WTC11 (cell line): Measurements from ENCODE around the gene ATP9B. TPM values are rescaled to one million over a fixed set of nuclear protein-coding genes. Genes with fewer than 3 reads are reported as not detected.

Experiments
- ATAC-seq: fragments of 200-7000 bp; cut with Tn5 transposase; 2 replicates; pipeline ENCODE4 v1.10.0; 2021; ENCODE audit warnings: mild to moderate bottlenecking, moderate library complexity
- CTCF ChIA-PET: fragments of 300-600 bp; sonication (Branson Sonifier 250); formaldehyde crosslinking; loops from one replicate; lab custom pipeline; 2021; ENCODE audit warnings: antibody characterized with exemption; lab: Charles Lee
- POLR2A ChIA-PET: fragments of 350-600 bp; sonication (Branson Sonifier 250); formaldehyde crosslinking; loops from one replicate; lab custom pipeline; 2021; ENCODE audit warnings: antibody characterized with exemption; lab: Charles Lee
- DNase-seq: peaks from one replicate; pipeline ENCODE4 v3.0.0; 2021; ENCODE audit warnings: low spot score
- H3K27ac Mint-ChIP-seq: 2 replicates; pipeline ENCODE4 v1.8.0; 2021; ENCODE audit warnings: mixed read lengths
- H3K27me3 Mint-ChIP-seq: 2 replicates; pipeline ENCODE4 v1.8.0; 2021; ENCODE audit warnings: low read depth, mild to moderate bottlenecking, moderate library complexity, mixed read lengths
- H3K36me3 Mint-ChIP-seq: 2 replicates; pipeline ENCODE4 v1.8.0; 2021; ENCODE audit warnings: mixed read lengths
- H3K4me1 Mint-ChIP-seq: 2 replicates; pipeline ENCODE4 v1.8.0; 2022; ENCODE audit warnings: mixed read lengths
- H3K4me3 Mint-ChIP-seq: 2 replicates; pipeline ENCODE4 v1.8.0; 2021; ENCODE audit warnings: mild to moderate bottlenecking, moderate library complexity, mixed read lengths
- H3K9me3 Mint-ChIP-seq: 2 replicates; pipeline ENCODE4 v1.8.0; 2021; ENCODE audit warnings: mixed read lengths
- ATF2 ChIP-seq: sonication (generic); formaldehyde crosslinking; IDR thresholded peaks from 2 replicates; pipeline ENCODE4 v1.8.1; 2022; ENCODE audit warnings: low read depth, missing genetic modification reagents, borderline replicate concordance
- CREM ChIP-seq: sonication (generic); formaldehyde crosslinking; IDR thresholded peaks from 2 replicates; pipeline ENCODE4 v1.8.1; 2022; ENCODE audit warnings: mild to moderate bottlenecking, missing genetic modification reagents, moderate library complexity
- ETV6 ChIP-seq: sonication (generic); formaldehyde crosslinking; IDR thresholded peaks from 2 replicates; pipeline ENCODE4 v1.8.1; 2022; ENCODE audit warnings: mild to moderate bottlenecking, missing genetic modification reagents
- FOXP1 ChIP-seq: sonication (generic); formaldehyde crosslinking; IDR thresholded peaks from 2 replicates; pipeline ENCODE4 v1.8.0; 2022; ENCODE audit warnings: missing genetic modification reagents, mild to moderate bottlenecking, moderate library complexity, borderline replicate concordance
- MYBL2 ChIP-seq: sonication (generic); formaldehyde crosslinking; IDR thresholded peaks from 2 replicates; pipeline ENCODE4 v1.8.1; 2023; ENCODE audit warnings: mild to moderate bottlenecking, moderate library complexity, missing genetic modification reagents
- PRRX2 ChIP-seq: fragments of 250-450 bp; sonication (Bioruptor Pico); IDR thresholded peaks from 2 replicates; pipeline ENCODE4 v1.8.0; 2021; ENCODE audit warnings: mild to moderate bottlenecking
- RORB ChIP-seq: fragments of 250-450 bp; sonication (Bioruptor Pico); IDR thresholded peaks from 2 replicates; pipeline ENCODE4 v1.9.0; 2021; ENCODE audit warnings: mild to moderate bottlenecking
- SMAD4 ChIP-seq: sonication (generic); formaldehyde crosslinking; IDR thresholded peaks from 2 replicates; pipeline ENCODE4 v1.8.0; 2022; ENCODE audit warnings: mild to moderate bottlenecking, missing genetic modification reagents
- SOX15 ChIP-seq: fragments of 250-450 bp; sonication (Bioruptor Pico); IDR thresholded peaks from 2 replicates; pipeline ENCODE4 v1.9.0; 2021; ENCODE audit warnings: mild to moderate bottlenecking
- TCF7 ChIP-seq: sonication (generic); formaldehyde crosslinking; IDR thresholded peaks from 2 replicates; pipeline ENCODE4 v1.8.0; 2022; ENCODE audit warnings: mild to moderate bottlenecking, low read depth, missing genetic modification reagents, moderate library complexity
- TP53 ChIP-seq: sonication (generic); formaldehyde crosslinking; IDR thresholded peaks from 2 replicates; pipeline ENCODE4 v1.8.1; 2023; ENCODE audit warnings: mild to moderate bottlenecking, missing genetic modification reagents
- USF1 ChIP-seq: sonication (generic); formaldehyde crosslinking; IDR thresholded peaks from 2 replicates; pipeline ENCODE4 v1.8.0; 2022; ENCODE audit warnings: mild to moderate bottlenecking, missing genetic modification reagents
- ZBTB21 ChIP-seq: sonication (generic); formaldehyde crosslinking; IDR thresholded peaks from 2 replicates; pipeline ENCODE4 v1.8.1; 2023; ENCODE audit warnings: mild to moderate bottlenecking, missing genetic modification reagents, borderline replicate concordance
- ZNF396 ChIP-seq: fragments of 250-450 bp; sonication (Bioruptor Pico); IDR thresholded peaks from 2 replicates; pipeline ENCODE4 v1.8.0; 2021; ENCODE audit warnings: mild to moderate bottlenecking, moderate library complexity, borderline replicate concordance
- ZNF416 ChIP-seq: fragments of 250-450 bp; sonication (Bioruptor Pico); IDR thresholded peaks from 2 replicates; pipeline ENCODE4 v1.9.0; 2021; ENCODE audit warnings: mild to moderate bottlenecking, inconsistent platforms
- ZNF423 ChIP-seq: fragments of 250-450 bp; sonication (Bioruptor Pico); IDR thresholded peaks from 2 replicates; pipeline ENCODE4 v2.1.2; 2022; ENCODE audit warnings: mild to moderate bottlenecking, moderate library complexity
- total RNA-seq: library from RNA; stranded (reverse); gene quantifications from 3 replicates; pipeline ENCODE4 v1.2.3, GENCODE V29; 2021
- TF ChIP-seq, protein P1 (sequence below): fragments of 250-450 bp; sonication (Bioruptor Pico); IDR thresholded peaks from 2 replicates; pipeline ENCODE4 v1.8.0; 2021; ENCODE audit warnings: mild to moderate bottlenecking
- TF ChIP-seq, protein P2 (sequence below): sonication (generic); formaldehyde crosslinking; conservative IDR thresholded peaks from 2 replicates; pipeline ENCODE4 v1.8.1; 2023; ENCODE audit warnings: mild to moderate bottlenecking, low read depth, missing genetic modification reagents, moderate library complexity
- TF ChIP-seq, protein P3 (sequence below): sonication (generic); formaldehyde crosslinking; IDR thresholded peaks from 2 replicates; pipeline ENCODE4 v1.8.0; 2022; ENCODE audit warnings: mild to moderate bottlenecking, missing genetic modification reagents
- TF ChIP-seq, protein P4 (sequence below): sonication (generic); formaldehyde crosslinking; IDR thresholded peaks from 2 replicates; pipeline ENCODE4 v1.8.0; 2023; ENCODE audit warnings: missing genetic modification reagents
- TF ChIP-seq, protein P5 (sequence below): sonication (generic); formaldehyde crosslinking; IDR thresholded peaks from 2 replicates; pipeline ENCODE4 v1.8.1; 2023; ENCODE audit warnings: mild to moderate bottlenecking, missing genetic modification reagents

Gene ATP9B
- total RNA-seq, 1 experiment from 2014 or later: 19.0 TPM

DNA sequence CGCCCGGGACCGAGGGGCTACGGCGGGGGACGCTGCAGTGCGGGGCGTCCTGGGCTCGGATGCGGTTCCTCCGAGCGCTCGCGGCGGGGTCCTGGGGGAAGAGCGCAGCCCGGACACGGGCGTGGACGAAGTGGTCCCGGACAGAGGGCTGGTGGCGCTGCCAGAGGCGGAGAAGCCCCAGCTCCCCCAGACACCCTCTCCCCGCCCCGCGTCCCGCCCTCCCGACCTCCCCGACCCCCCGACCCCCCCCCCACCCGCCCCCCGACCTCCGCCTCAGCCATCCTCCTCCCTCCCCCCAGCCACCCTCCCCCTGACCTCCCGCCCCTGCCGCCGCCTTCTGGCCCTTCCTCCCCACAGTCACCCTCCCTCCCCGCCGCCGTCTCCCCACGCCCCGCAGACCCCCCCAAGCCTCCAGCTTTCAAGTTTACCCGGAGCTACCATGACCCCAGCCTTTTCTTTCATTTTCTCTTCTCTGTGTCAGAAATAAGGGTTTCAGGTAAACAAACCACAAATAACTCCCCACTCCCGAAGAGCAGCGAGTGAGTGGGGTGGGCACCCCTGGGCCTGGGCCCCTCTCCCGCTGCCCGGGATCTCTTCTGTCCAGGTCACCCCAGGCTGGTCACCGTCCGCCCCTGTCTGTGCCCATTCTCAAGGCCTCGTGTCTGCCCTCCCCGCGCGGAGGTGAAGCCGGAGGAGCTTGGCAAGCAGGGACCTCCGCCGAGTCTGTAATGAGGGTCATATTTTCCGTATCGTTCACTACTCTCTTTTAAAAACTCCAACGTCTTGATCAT lies 331.6 kb downstream of the ATP9B start:
- no peaks in the 10 kb centered on the region for H3K9me3 Mint-ChIP-seq
- peak overlapping the region; percentile 49; the same call in 1 of the 2 replicates for H3K27ac Mint-ChIP-seq
- ATAC-seq (no peak), DNase-seq (no peak)
- TF ChIP-seq RORB (CRISPR knock-in tag): no peak
- H3K27me3 Mint-ChIP-seq: peaks cover 37% of the 10 kb centered on the region
- H3K36me3 Mint-ChIP-seq: no peaks in the 10 kb centered on the region
- ChIA-PET POLR2A (no interaction called here), CTCF (interaction anchor here (1.3 kb wide), 1 partner anchor 22 kb away, joined by 5 read pairs; no protein-coding TSS in a partner anchor)
- H3K4me1 Mint-ChIP-seq: peaks cover 39% of the 10 kb centered on the region
- peak overlapping the region; percentile 65 for H3K4me3 Mint-ChIP-seq

DNA sequence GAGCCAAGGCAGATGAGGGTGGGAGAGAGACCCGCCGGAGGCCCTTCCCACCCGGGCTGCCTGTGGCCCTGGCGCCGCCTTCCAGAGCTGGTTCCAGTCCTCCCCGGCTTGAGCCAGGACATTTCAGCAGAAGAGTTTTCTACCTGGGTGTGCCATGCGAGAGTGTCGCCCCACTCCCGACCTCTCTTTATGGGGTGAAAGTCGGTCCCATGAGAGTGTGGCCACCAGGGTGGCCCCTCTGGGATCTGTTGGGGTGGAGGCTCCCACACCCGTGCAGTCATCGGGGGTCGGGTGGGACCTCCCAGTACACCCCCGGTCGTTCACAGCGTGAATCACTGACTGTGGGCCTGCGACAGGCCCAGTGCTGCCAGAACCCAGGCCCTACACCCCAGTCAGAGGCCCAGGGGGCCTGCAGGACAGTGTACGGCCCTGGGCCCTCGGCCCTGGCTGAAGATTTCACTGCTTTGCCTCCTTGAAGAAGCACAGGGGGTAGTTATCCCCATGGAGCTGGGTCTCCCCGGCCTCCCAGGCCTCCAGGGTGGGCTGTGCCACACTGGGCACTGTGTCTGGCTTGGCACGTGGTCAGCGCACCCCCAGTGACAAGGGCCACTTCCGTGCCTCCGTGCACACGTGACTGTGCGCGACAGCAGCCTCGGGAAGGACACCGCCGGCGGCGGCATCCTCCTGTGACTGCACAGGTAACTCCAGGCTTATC lies 332.5 kb downstream of the ATP9B start:
- Mint-ChIP-seq H3K4me1 (peaks cover 46% of the 10 kb centered on the region), H3K9me3 (no peaks in the 10 kb centered on the region), H3K27me3 (peaks cover 30% of the 10 kb centered on the region), H3K27ac (no peak overlapping the region; the same call in 1 of the 2 replicates), H3K4me3 (peak overlapping the region; percentile 65), H3K36me3 (no peaks in the 10 kb centered on the region; the same call in 1 of the 2 replicates)
- ChIA-PET POLR2A (no interaction called here), CTCF (interaction anchor here (1.3 kb wide), 1 partner anchor 23 kb away, joined by 5 read pairs; no protein-coding TSS in a partner anchor)
- DNase-seq (no peak), ATAC-seq (no peak)
- no peak for TF ChIP-seq ZBTB21 (CRISPR knock-in tag)
- TF ChIP-seq CREM (CRISPR knock-in tag): no peak
- TF ChIP-seq, protein P1, sequence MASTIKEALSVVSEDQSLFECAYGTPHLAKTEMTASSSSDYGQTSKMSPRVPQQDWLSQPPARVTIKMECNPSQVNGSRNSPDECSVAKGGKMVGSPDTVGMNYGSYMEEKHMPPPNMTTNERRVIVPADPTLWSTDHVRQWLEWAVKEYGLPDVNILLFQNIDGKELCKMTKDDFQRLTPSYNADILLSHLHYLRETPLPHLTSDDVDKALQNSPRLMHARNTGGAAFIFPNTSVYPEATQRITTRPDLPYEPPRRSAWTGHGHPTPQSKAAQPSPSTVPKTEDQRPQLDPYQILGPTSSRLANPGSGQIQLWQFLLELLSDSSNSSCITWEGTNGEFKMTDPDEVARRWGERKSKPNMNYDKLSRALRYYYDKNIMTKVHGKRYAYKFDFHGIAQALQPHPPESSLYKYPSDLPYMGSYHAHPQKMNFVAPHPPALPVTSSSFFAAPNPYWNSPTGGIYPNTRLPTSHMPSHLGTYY (CRISPR knock-in tag): no peak
- no peak for TF ChIP-seq TP53
- no peak for TF ChIP-seq SOX15 (CRISPR knock-in tag)
- TF ChIP-seq, protein P2, sequence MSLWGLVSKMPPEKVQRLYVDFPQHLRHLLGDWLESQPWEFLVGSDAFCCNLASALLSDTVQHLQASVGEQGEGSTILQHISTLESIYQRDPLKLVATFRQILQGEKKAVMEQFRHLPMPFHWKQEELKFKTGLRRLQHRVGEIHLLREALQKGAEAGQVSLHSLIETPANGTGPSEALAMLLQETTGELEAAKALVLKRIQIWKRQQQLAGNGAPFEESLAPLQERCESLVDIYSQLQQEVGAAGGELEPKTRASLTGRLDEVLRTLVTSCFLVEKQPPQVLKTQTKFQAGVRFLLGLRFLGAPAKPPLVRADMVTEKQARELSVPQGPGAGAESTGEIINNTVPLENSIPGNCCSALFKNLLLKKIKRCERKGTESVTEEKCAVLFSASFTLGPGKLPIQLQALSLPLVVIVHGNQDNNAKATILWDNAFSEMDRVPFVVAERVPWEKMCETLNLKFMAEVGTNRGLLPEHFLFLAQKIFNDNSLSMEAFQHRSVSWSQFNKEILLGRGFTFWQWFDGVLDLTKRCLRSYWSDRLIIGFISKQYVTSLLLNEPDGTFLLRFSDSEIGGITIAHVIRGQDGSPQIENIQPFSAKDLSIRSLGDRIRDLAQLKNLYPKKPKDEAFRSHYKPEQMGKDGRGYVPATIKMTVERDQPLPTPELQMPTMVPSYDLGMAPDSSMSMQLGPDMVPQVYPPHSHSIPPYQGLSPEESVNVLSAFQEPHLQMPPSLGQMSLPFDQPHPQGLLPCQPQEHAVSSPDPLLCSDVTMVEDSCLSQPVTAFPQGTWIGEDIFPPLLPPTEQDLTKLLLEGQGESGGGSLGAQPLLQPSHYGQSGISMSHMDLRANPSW (CRISPR knock-in tag): no peak
- TF ChIP-seq PRRX2 (CRISPR knock-in tag): no peak
- no peak for TF ChIP-seq SMAD4 (CRISPR knock-in tag)
- no peak for TF ChIP-seq MYBL2 (CRISPR knock-in tag)
- TF ChIP-seq ZNF423 (CRISPR knock-in tag): no peak
- TF ChIP-seq, protein P3, sequence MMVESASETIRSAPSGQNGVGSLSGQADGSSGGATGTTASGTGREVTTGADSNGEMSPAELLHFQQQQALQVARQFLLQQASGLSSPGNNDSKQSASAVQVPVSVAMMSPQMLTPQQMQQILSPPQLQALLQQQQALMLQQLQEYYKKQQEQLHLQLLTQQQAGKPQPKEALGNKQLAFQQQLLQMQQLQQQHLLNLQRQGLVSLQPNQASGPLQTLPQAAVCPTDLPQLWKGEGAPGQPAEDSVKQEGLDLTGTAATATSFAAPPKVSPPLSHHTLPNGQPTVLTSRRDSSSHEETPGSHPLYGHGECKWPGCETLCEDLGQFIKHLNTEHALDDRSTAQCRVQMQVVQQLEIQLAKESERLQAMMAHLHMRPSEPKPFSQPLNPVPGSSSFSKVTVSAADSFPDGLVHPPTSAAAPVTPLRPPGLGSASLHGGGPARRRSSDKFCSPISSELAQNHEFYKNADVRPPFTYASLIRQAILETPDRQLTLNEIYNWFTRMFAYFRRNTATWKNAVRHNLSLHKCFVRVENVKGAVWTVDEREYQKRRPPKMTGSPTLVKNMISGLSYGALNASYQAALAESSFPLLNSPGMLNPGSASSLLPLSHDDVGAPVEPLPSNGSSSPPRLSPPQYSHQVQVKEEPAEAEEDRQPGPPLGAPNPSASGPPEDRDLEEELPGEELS (CRISPR knock-in tag): no peak
- TF ChIP-seq TCF7 (CRISPR knock-in tag): no peak
- no peak for TF ChIP-seq ZNF416 (CRISPR knock-in tag)
- TF ChIP-seq, protein P4, sequence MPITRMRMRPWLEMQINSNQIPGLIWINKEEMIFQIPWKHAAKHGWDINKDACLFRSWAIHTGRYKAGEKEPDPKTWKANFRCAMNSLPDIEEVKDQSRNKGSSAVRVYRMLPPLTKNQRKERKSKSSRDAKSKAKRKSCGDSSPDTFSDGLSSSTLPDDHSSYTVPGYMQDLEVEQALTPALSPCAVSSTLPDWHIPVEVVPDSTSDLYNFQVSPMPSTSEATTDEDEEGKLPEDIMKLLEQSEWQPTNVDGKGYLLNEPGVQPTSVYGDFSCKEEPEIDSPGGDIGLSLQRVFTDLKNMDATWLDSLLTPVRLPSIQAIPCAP (CRISPR knock-in tag): no peak
- TF ChIP-seq, protein P5, sequence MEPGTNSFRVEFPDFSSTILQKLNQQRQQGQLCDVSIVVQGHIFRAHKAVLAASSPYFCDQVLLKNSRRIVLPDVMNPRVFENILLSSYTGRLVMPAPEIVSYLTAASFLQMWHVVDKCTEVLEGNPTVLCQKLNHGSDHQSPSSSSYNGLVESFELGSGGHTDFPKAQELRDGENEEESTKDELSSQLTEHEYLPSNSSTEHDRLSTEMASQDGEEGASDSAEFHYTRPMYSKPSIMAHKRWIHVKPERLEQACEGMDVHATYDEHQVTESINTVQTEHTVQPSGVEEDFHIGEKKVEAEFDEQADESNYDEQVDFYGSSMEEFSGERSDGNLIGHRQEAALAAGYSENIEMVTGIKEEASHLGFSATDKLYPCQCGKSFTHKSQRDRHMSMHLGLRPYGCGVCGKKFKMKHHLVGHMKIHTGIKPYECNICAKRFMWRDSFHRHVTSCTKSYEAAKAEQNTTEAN (CRISPR knock-in tag): no peak
- no peak for TF ChIP-seq ZNF396 (CRISPR knock-in tag)
- no peak for TF ChIP-seq USF1 (CRISPR knock-in tag)
- TF ChIP-seq ETV6 (CRISPR knock-in tag): no peak
- TF ChIP-seq ATF2 (CRISPR knock-in tag): no peak
- TF ChIP-seq FOXP1 (CRISPR knock-in tag): no peak
